ENCODE data around the gene DNAAF2. TPM values are rescaled to one million over a fixed set of nuclear protein-coding genes. Genes with fewer than 3 reads are reported as not detected.

Gene DNAAF2
- total RNA-seq, 1 experiment from 2014 or later = 13.7 TPM

DNA sequence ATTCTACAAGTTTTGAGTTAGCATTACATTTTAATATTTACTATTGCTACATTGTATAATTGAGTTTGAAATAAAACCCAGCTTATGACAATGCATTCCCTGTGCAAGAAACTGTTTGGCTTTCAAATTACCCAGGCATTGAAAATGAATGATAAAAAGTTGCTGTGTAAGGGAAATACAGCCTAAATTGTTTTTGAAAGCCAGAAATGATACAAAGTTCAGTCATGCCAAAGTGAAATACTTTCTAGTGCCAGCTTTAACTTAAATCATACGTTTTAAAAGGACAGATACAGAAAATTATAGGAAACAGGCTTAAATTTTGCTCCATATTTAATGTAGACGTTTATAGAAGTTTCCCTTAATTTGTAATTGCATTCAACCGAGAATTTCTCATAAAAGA is 11.7 kb downstream of the DNAAF2 start:
- ChIA-PET CTCF (interaction anchor here (2.2 kb wide), 1 partner anchor 11 kb away, joined by 7 read pairs; no protein-coding TSS in a partner anchor), POLR2A (interaction anchor here (1.8 kb wide), 1 partner anchor 11 kb away, joined by 6 read pairs; no protein-coding TSS in a partner anchor), RAD21 (ENCODE audit: low non-redundant PET in 1 of 2, low total read pairs in 2 of 2, uncharacterized antibody in 2 of 2, unreplicated experiment in 2 of 2) (no interaction called here)
- H2AFZ ChIP-seq (ENCODE audit: low read depth, low read length, poor library complexity, severe bottlenecking) = no peak overlapping the region
- 0 out of 2 replicates have a peak, but pooled peaks cover 4% of the 10 kb centered on the region for H4K20me1 ChIP-seq (ENCODE audit: insufficient read depth)
- ATAC-seq (no peak), DNase-seq (ENCODE audit: low read depth, low spot score) (no peak)
- peaks cover 11 to 12% of the 10 kb centered on the region in 2 experiments; a peak in 3 of 4 replicates for H3K36me3 ChIP-seq (ENCODE audit: control insufficient read depth in 1 of 2, insufficient read depth in 2 of 2, low read length in 2 of 2)
- peaks cover 8 to 24% of the 10 kb centered on the region in 2 experiments; a peak in 3 of 4 replicates for H3K4me1 ChIP-seq (ENCODE audit: control insufficient read depth in 1 of 2, insufficient read depth in 2 of 2, low read length in 2 of 2)
- H3K9me2 ChIP-seq (ENCODE audit: insufficient read depth) = no peaks in the 10 kb centered on the region
- H3K9me3 ChIP-seq (ENCODE audit: control insufficient read depth in 1 of 2, insufficient read depth in 1 of 2, low read depth in 1 of 2, low read length in 2 of 2) = no peaks in the 10 kb centered on the region
- no peak overlapping the region for H3K9ac ChIP-seq (ENCODE audit: low read length)
- peaks cover 76% of the 10 kb centered on the region for H3K79me2 ChIP-seq (ENCODE audit: insufficient read depth, low read length)
- no peaks in the 10 kb centered on the region for H3K27me3 ChIP-seq (ENCODE audit: insufficient read depth, low read length)
- no peak overlapping the region for H3K4me3 ChIP-seq (replicated peaks in 1 of 2; ENCODE audit: low read depth in 1 of 2, low read length in 2 of 2)
- TF ChIP-seq MAX (IDR thresholded peaks at IDR 0.05) (no peak), SIN3A (IDR thresholded peaks at IDR 0.05; ENCODE audit: low read depth) (no peak), POLR2A (IDR thresholded peaks at IDR 0.05; ENCODE audit: borderline replicate concordance, extremely low read depth, insufficient read depth, insufficient read length) (no peak), SP1 (IDR thresholded peaks at IDR 0.05; ENCODE audit: low read depth) (no peak), SRF (IDR thresholded peaks at IDR 0.05; ENCODE audit: low read depth) (no peak), CEBPB (IDR thresholded peaks at IDR 0.05; ENCODE audit: low read depth) (no peak), RAD21 (IDR thresholded peaks at IDR 0.05; ENCODE audit: low read depth) (no peak), JUND (IDR thresholded peaks at IDR 0.05) (no peak), YY1 (IDR thresholded peaks at IDR 0.05; ENCODE audit: extremely low read depth, insufficient replicate concordance, low read depth, low read length) (no peak), EGR1 (IDR thresholded peaks at IDR 0.05; ENCODE audit: low read depth) (no peak), ZBTB33 (IDR thresholded peaks at IDR 0.05; ENCODE audit: extremely low read depth, insufficient replicate concordance, low read length) (no peak), POLR2AphosphoS5 (IDR thresholded peaks at IDR 0.05; ENCODE audit: low read depth, low read length) (no peak), ELF1 (IDR thresholded peaks at IDR 0.05; ENCODE audit: borderline replicate concordance, low read depth) (no peak), ZFX (IDR thresholded peaks at IDR 0.05) (no peak)
- TF ChIP-seq, protein P1, sequence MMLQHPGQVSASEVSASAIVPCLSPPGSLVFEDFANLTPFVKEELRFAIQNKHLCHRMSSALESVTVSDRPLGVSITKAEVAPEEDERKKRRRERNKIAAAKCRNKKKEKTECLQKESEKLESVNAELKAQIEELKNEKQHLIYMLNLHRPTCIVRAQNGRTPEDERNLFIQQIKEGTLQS (IDR thresholded peaks at IDR 0.05) = no peak
- no peak overlapping the region for H3K4me2 ChIP-seq (ENCODE audit: low read length)
- intact Hi-C loops (cut with micrococcal nuclease) = loop anchor here (5.0 kb wide), 1 partner anchor 494 kb away; the partner anchor contains the start of gene VCPKMT
- H3K27ac ChIP-seq (ENCODE audit: low read depth, low read length) = no peak overlapping the region
- BruUV-seq (replicated peaks) = no TSS peak
